ENCODE data around the gene CACNA2D1.

GRCh38 chr7:82472966-82473365 lies 29.4 kb upstream of the CACNA2D1 start:
- TF ChIP-seq CTCF (IDR thresholded peaks at IDR 0.05) (no peak), ZFX (IDR thresholded peaks at IDR 0.05; ENCODE audit: borderline replicate concordance) (no peak)

All from 22Rv1 (cell line).